GM18861 (cell line): ENCODE data around the gene ADAMTS12.
"Not testable (repeated sequence)": the region's sequence is repeated elsewhere in the genome, so short reads cannot be mapped to it uniquely, and the experiment has no call there.

Source experiments
- ATAC-seq: cut with Tn5 transposase; IDR thresholded peaks from one replicate; pipeline ENCODE4 v1.9.1; 2021; ENCODE audit not compliant: unreplicated experiment

ADAMTS12 gene

GRCh38 chr5:33903118-33903517, 11.3 kb upstream of the ADAMTS12 start:
- ATAC-seq: no peak

- ATAC-seq: no peak
Observed at GRCh38 chr5:33901156-33901555, 9.4 kb upstream of the ADAMTS12 start.

- ATAC-seq: no peak
Observed at GRCh38 chr5:33894566-33894965, 2.8 kb upstream of the ADAMTS12 start.

- ATAC-seq: no peak
Observed at GRCh38 chr5:33892620-33893137, 889 bp upstream of the ADAMTS12 start.

- ATAC-seq: no peak
Observed at GRCh38 chr5:33891446-33891787, 373 bp downstream of the ADAMTS12 start.

- ATAC-seq: peak; percentile 49
Observed at GRCh38 chr5:33890131-33891032, 1.4 kb downstream of the ADAMTS12 start.

- ATAC-seq: no peak
Observed at GRCh38 chr5:33888587-33888986, 3.2 kb downstream of the ADAMTS12 start.

- ATAC-seq: no peak
Observed at GRCh38 chr5:33887268-33887667, 4.5 kb downstream of the ADAMTS12 start.

- ATAC-seq: no peak
Observed at GRCh38 chr5:33886283-33886682, 5.5 kb downstream of the ADAMTS12 start.

- no peak for ATAC-seq
Observed at GRCh38 chr5:33885679-33886078, 6.1 kb downstream of the ADAMTS12 start.

- no peak for ATAC-seq
Observed at GRCh38 chr5:33883482-33883881, 8.3 kb downstream of the ADAMTS12 start.

- no peak for ATAC-seq
Observed at GRCh38 chr5:33880319-33880718, 11.5 kb downstream of the ADAMTS12 start.

- no peak for ATAC-seq
Observed at GRCh38 chr5:33877449-33877848, 14.3 kb downstream of the ADAMTS12 start.

- ATAC-seq: no peak
Observed at GRCh38 chr5:33867241-33867640, 24.5 kb downstream of the ADAMTS12 start.

- ATAC-seq: not testable (repeated sequence)
Observed at GRCh38 chr5:33859177-33859576, 32.6 kb downstream of the ADAMTS12 start.

GRCh38 chr5:33857037-33857436, 34.8 kb downstream of the ADAMTS12 start:
- peak; percentile 60 for ATAC-seq

GRCh38 chr5:33855396-33855795, 36.4 kb downstream of the ADAMTS12 start:
- no peak for ATAC-seq

GRCh38 chr5:33854733-33855151, 37.0 kb downstream of the ADAMTS12 start:
- no peak for ATAC-seq

- ATAC-seq: no peak
Observed at GRCh38 chr5:33852837-33853236, 39.0 kb downstream of the ADAMTS12 start.

GRCh38 chr5:33852319-33852718, 39.5 kb downstream of the ADAMTS12 start:
- no peak for ATAC-seq

GRCh38 chr5:33850100-33850594, 41.6 kb downstream of the ADAMTS12 start:
- peak; percentile 95 for ATAC-seq

GRCh38 chr5:33848554-33848953, 43.2 kb downstream of the ADAMTS12 start:
- peak; percentile 19 for ATAC-seq
